Posterior vena cava (tissue), 2 donors: ENCODE measurements around the gene KCP. TPM values are rescaled to one million over a fixed set of nuclear protein-coding genes. Genes with fewer than 3 reads are reported as not detected.

Source experiments
- DNase-seq: peaks from one replicate; pipeline ENCODE4 v3.0.0-alpha.2; 2020; ENCODE audit warnings: low spot score
- intact Hi-C, 2 donors: fragments of 100-400 bp; cut with DNase I; formaldehyde crosslinking; loops; one replicate each; pipeline versions ENCODE4 v1.14.1 to v1.14.2; 2022 to 2023
- total RNA-seq, 2 donors: library from RNA; stranded (reverse); fragmentation: NEBNext Ultra II Directional; extraction: Animal tissue kit (Norgen Biotek cat#: 25700); gene quantifications; one replicate each; pipeline ENCODE4 v1.2.1, GENCODE V29; 2021
- donor health status: DM: yes; HTN: yes; CAD: no.
- donor health status: DM: yes; HTN: yes; CAD: no.

Gene KCP
- total RNA-seq, 2 donors from 2014 or later, result 0.95 to 1.3 TPM

DNA sequence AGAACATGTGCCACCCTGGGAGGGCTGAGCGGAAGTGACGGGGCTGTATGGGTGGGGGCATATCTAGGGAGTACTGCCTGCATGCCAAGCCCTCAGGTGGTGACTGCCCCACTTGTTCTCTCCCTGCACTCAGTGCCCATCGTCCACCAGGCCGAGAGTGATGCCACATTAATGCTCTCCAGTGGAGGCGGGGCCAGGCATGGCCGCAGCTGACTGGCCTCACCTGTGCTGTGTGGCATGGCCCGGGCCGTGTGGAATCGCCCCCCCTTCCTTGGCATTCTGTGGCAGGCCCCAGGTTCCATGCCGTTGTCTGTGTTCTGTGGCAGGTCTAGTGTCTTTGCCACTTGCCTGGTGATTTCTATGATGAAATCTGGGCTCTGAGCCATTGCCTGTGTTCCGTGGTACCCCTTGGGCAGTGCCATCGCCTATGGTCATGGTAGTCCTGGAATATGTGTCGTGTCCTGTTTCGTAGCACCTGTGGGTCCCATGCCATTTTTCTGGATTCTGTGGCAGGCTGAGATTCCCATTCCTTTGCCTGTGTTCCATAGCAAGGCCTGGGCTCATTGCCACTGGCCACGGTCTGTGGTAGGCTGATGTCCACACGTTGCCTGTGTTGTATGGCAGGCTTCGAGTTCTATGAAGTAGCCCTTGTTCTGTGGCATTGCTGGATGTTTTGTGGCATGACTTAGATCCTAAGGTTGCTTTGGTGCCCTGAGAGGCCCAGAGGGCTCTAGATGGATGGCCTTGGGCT is 71.4 kb downstream of the KCP start:
- intact Hi-C loops, result no loop called here
- DNase-seq, result no peak

DNA sequence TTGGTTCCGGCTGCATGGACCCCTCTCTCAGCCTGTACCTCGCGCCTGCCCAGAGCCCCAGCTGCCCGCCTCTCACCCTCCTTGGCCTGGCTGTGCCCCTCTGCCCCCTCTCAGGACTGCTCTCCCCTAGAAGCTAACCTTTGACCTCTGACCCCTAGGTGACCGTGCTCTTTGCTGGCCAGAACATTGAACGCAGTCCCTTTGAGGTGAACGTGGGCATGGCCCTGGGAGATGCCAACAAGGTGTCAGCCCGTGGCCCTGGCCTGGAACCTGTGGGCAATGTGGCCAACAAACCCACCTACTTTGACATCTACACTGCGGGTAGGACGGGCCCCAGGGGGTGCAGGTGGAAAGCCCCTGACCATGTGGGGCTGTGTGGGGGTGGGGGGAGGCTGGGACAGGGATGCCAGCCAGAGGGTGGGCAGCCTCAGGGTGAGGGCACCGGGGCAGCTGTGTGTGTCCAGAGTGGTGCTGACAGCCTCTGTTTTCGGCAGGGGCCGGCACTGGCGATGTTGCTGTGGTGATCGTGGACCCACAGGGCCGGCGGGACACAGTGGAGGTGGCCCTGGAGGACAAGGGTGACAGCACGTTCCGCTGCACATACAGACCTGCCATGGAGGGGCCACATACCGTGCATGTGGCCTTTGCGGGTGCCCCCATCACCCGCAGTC is 72.3 kb downstream of the KCP start:
- intact Hi-C loops, result no loop called here
- DNase-seq, result no peak

GRCh38 chr7:128837521-128837921 is 73.0 kb downstream of the KCP start:
- intact Hi-C loops, result no loop called here
- DNase-seq, result no peak

DNA sequence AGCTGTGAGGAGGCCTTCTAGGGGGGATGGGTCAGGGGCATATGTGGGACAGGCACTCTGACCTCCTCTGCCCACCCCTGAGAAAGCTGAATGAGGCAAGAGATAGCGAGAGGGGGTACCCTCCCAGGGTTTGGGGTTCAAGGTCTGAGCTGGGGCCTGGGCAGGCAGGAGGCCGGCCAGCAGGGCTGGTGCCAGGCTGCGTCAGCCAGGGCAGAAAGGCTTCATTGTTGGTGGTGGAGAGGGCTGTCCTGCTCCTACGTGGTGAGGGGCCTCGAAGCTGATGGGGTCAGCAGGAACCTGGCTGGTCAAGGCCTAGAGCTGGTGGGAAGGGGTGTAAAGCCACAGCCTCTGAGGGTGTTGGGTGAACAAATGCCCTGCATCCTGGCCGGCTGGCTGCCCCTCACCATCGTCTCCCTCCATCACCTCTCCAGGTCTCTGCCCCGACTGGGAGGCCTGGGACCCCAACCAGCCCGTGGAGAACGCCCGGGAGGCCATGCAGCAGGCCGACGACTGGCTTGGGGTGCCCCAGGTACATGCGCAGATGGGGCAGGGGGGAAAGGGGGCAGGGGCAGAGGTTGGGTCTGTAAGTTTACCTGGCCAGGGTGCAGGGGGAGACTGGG is 73.7 kb downstream of the KCP start:
- DNase-seq, result no peak
- intact Hi-C loops, result no loop called here

DNA sequence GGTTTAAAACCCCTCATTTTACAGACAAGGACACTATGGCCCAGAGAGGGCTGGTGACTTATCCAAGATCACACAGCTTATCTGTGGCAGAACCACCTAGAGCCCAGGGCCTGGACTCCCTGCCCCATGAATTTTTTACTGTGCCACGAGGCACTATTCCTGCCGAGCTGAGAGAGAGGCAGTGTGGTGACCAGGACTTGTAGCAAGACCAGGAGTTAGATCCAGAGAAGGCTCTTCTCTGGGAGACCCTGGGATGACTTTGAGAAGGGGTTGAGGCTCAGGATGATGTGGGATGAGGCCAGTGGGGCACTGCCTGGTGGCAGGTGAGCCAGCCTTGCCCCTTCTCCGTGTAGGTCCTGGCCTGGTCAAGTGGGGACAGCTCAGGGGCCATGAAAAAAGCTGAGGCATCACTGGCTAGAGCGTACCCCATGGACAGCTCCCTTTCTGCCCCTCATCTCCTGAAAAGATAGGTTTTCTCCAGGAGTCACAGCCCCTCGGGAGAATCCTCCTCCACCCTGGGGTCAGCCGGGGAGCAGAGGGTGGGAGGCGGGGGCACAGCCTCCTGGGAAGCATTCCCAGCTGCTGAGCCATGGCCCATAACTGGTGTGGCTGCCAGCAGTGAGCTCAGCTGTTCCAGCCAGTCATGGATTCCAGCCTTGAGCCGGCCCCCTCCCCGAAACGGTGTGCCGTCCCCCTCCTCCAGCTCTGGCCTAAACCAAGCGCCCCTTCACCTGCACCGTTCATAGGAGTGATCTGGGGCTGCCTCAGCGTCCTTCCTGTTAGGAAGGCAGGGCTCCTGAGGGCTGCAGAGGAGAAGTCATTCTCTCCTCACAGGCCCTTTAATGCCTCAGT is 74.5 kb downstream of the KCP start:
- intact Hi-C loops, result no loop called here
- peak; percentile 88 for DNase-seq

DNA sequence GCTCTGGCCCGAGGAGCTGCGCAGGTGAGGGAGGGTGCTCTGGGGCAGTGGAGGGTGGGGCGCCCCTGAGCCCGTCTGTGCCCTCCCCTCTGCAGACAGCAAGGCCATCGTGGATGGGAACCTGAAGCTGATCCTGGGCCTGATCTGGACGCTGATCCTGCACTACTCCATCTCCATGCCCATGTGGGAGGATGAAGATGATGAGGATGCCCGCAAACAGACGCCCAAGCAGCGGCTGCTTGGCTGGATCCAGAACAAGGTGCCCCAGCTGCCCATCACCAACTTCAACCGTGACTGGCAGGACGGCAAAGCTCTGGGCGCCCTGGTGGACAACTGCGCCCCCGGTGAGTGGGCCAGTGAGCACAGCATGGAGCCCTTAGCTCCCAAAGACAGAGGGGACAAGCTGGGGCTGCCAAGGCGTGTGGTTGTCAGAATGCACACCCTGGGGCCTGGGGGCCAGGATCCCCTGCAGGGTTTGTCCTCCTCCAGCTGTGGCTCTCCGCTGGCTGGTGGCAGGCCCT is 75.2 kb downstream of the KCP start:
- intact Hi-C loops, result no loop called here
- DNase-seq, result peak; percentile 80

DNA sequence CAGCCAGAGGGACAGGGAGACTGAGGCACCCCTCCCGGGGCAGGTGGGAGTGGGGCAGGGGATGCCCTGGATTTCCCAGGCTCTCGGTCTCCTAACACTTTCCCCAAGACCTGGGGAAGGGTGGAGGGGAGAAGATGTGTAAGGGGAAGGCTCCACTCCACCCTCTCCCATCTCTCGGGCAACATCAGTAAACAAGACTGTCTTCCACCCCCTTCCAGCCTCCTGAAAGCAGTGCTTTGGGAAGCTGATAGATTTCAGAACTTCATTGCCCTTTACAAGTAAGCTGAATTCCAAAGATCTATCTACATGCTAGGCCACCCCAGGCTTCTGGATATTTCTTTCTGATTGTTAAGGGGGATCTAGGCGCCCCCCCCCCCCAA is 76.6 kb downstream of the KCP start:
- intact Hi-C loops, result loop anchor here in 1 of 2 donors (2.0 to 5.0 kb wide), 3 partner anchors 52 to 95 kb away; partner anchors contain the start of gene CALU
- DNase-seq, result no peak

GRCh38 chr7:128833148-128833945 is 77.2 kb downstream of the KCP start:
- intact Hi-C loops, result loop anchor here in 1 of 2 donors (2.0 to 5.0 kb wide), 3 partner anchors 51 to 95 kb away; partner anchors contain the start of gene CALU
- peak; percentile 89 for DNase-seq

DNA sequence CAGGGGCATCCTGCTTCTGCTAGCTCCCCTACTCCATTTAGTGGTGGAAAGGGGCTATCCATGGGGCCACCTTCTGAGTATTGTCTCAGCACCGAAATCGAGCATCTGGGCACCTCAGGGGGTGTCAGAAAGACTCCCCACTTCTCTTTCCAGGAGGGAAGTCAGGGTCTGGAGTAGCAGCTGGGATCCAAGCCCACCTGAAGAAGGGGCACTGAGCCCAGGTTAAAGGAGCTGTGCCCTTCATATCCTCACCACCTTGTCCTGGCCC is 77.7 kb downstream of the KCP start:
- intact Hi-C loops, result loop anchor here in 1 of 2 donors (2.0 to 5.0 kb wide), 3 partner anchors 51 to 94 kb away; partner anchors contain the start of gene CALU
- DNase-seq, result no peak

DNA sequence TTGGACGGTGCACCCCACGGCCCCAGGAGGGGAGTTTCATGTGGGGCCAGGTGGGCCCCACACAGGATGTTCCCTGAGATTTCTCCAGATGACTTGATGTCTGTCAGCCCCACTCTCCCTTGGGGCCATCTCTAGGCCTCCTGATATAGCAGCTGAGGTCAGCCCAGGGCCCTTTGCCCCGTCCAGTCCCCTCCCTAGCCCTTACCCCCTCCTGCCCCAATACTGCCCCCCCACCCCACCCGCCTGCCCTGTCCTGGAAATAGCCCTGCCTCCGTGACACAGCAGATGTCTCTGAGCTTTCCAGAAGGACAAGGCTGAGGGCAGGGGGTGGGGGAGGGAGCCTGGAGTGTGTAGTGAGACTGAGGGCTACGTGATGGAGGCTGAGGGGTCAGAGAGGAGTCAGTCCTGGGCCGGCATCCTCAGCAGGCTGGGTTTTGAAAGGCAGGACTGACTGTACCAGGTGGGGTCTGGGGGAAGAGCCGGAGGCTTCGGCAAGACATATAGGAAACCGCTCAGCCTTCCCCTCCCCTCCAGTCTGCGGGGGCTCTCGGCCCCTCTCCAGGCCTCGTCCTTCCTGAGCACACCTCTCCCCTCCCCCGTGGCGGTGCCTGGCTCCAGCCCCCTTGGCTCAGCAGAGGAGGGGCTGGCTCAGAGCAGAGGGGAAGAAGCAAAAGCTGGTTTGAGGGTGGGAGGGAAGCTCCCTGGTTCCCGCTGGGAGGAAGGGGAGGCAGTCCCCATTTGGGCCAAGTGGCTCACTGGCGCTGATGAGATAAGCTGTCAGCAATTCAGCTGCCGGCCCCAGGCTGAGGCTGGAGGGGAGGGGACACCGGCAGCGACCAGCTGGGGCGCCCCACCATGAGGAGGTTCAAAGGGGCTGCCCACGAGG is 78.3 kb downstream of the KCP start:
- intact Hi-C loops, result loop anchor here in 1 of 2 donors (2.0 to 5.0 kb wide), 3 partner anchors 50 to 93 kb away; partner anchors contain the start of gene CALU
- peak; percentile 82 for DNase-seq

- intact Hi-C loops, result loop anchor here in 1 of 2 donors (5.0 kb wide), 2 partner anchors 49 to 74 kb away; no protein-coding TSS in a partner anchor
These were observed 79.1 kb downstream of the KCP start for GRCh38 chr7:128831178-128831993.

DNA sequence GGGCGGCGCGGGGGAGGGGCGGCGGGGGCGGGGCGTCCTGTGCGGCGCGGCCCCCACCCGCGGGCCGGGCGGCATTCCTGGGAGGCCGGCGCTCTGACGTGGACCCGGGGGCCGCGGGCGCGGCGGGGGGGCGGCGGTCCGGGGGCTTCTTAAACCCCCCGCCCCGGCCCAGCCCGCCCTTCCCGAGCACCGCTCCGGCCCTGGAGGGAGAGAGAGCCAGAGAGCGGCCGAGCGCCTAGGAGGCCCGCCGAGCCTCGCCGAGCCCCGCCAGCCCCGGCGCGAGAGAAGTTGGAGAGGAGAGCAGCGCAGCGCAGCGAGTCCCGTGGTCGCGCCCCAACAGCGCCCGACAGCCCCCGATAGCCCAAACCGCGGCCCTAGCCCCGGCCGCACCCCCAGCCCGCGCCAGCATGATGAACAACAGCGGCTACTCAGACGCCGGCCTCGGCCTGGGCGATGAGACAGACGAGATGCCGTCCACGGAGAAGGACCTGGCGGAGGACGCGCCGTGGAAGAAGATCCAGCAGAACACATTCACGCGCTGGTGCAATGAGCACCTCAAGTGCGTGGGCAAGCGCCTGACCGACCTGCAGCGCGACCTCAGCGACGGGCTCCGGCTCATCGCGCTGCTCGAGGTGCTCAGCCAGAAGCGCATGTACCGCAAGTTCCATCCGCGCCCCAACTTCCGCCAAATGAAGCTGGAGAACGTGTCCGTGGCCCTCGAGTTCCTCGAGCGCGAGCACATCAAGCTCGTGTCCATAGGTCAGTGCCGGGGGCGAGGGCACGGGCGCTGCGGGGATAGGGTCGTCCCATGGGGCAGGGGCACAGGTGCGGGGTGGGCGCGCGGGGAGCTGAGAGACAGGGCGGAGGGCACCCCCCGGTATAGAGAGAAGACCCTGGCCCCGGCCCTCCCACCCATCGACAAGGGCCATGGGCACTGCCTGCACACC is 80.0 kb downstream of the KCP start, which contains the start of gene FLNC:
Gene FLNC, plus strand, starts transcription at position 176 of the 947 bp plus-strand sequence. Its CDS starts 232 bp downstream, at position 408.
- intact Hi-C loops, result loop anchor here in 1 of 2 donors (5.0 kb wide), 2 partner anchors 48 to 73 kb away; no protein-coding TSS in a partner anchor
- DNase-seq, result no peak

More at GRCh38 chr7:128831178-128831993, 79.1 kb downstream of the KCP start:
- no peak for DNase-seq

DNA sequence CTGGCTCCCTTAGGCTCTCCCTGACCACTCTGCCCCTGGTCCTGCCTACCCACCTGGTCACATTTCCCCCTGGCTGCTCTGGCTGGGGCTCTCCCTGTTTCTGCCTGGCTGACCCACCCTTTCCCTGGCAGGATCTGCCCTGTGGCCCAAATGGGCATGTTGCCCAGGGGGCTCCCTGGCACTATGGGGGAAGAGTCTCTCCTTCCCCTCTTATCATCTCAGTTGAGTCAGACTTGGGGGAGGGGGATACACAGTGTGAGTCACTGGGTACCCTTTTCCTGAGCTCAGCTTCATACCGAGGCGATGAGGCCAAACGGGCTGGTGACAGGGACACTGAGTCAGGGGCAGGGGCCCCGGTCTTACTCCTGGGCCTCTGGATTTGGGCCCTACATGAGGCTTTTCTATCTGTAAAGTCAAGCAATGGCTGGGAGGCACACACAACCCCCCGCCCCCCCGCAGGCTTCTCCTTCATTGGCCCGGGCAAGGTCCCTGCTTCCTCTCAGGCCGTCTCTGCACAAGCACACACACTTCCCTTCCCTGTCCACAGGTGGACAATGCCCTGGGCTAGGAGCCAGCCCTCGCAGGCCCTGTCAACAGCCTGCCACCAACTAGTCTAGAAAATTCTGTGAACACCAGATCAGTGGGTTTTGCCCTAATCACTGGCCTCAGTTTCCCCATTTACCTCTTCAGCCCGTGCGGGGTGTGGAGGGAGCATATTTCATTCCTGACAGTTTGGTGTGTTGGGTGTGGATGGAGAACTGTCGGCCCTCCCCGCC is 80.9 kb downstream of the KCP start:
- no peak for DNase-seq
- intact Hi-C loops, result loop anchor here in 1 of 2 donors (5.0 kb wide), 2 partner anchors 47 to 72 kb away; no protein-coding TSS in a partner anchor

GRCh38 chr7:128827971-128828711 is 82.4 kb downstream of the KCP start:
- no peak for DNase-seq
- intact Hi-C loops, result no loop called here
